OCI-LY1 (cell line): Measurements from ENCODE around the gene TRPM2.

Experiments used
- H2AFZ ChIP-seq: fragments of 200-600 bp; sonication (generic), shearing (Covaris generic); 2 replicates; pipeline ENCODE4 v1.6.0; 2014; ENCODE audit warnings: antibody characterized with exemption, mild to moderate bottlenecking, low read length
- H3F3A ChIP-seq: fragments of 200-600 bp; sonication (generic), shearing (Covaris generic); 2 replicates; pipeline ENCODE4 v1.6.0; 2014; ENCODE audit warnings: mild to moderate bottlenecking, antibody characterized with exemption, low read length, moderate library complexity; ENCODE audit not compliant: insufficient read depth
- H3K27ac ChIP-seq: fragments of 200-600 bp; sonication (generic); 2 replicates; pipeline ENCODE4 v1.5.1; 2014; ENCODE audit warnings: low read length, mixed run types, mild to moderate bottlenecking, low read depth; ENCODE audit not compliant: poor library complexity, severe bottlenecking
- H3K27me3 ChIP-seq: fragments of 200-600 bp; sonication (generic); 2 replicates; pipeline ENCODE4 v1.6.0; 2014; ENCODE audit warnings: antibody characterized with exemption, mild to moderate bottlenecking, low read length, moderate library complexity; ENCODE audit not compliant: insufficient read depth
- H3K36me3 ChIP-seq: fragments of 200-600 bp; sonication (generic); 2 replicates; pipeline ENCODE4 v1.6.1; 2014; ENCODE audit warnings: mild to moderate bottlenecking, antibody characterized with exemption, low read length, moderate library complexity, mixed read lengths; ENCODE audit not compliant: insufficient read depth
- H3K4me1 ChIP-seq: fragments of 200-600 bp; sonication (generic); 2 replicates; pipeline ENCODE4 v1.5.1; 2014; ENCODE audit warnings: mild to moderate bottlenecking, low read length, moderate library complexity; ENCODE audit not compliant: insufficient read depth, severe bottlenecking
- H3K4me2 ChIP-seq: fragments of 200-600 bp; sonication (generic), shearing (Covaris generic); 2 replicates; pipeline ENCODE4 v1.6.1; 2014; ENCODE audit warnings: low read length
- H3K4me3 ChIP-seq: fragments of 200-600 bp; sonication (generic); 2 replicates; pipeline ENCODE4 v1.5.1; 2014; ENCODE audit warnings: low read length, low read depth, mild to moderate bottlenecking, mixed read lengths; ENCODE audit not compliant: poor library complexity, severe bottlenecking
- H3K79me2 ChIP-seq: fragments of 200-600 bp; shearing (Covaris generic); 2 replicates; pipeline ENCODE4 v1.6.1; 2016; ENCODE audit warnings: mixed run types, low read length, mixed read lengths; ENCODE audit not compliant: insufficient read depth
- H3K9ac ChIP-seq: fragments of 200-600 bp; sonication (generic), shearing (Covaris generic); 2 replicates; pipeline ENCODE4 v1.6.1; 2014; ENCODE audit warnings: mild to moderate bottlenecking, low read length, mixed read lengths
- H3K9me2 ChIP-seq: fragments of 200-600 bp; sonication (generic), shearing (Covaris generic); 2 replicates; pipeline ENCODE4 v1.6.1; 2014; ENCODE audit warnings: low read depth, mild to moderate bottlenecking, low read length, mixed read lengths
- H3K9me3 ChIP-seq: fragments of 200-600 bp; shearing (Covaris generic); 2 replicates; pipeline ENCODE4 v1.6.1; 2014; ENCODE audit warnings: low read length, mixed read lengths
- H4K20me1 ChIP-seq: fragments of 200-600 bp; sonication (generic), shearing (Covaris generic); 2 replicates; pipeline ENCODE4 v1.6.0; 2016; ENCODE audit warnings: mild to moderate bottlenecking, low read length; ENCODE audit not compliant: insufficient read depth
- EZH2 ChIP-seq: fragments of 200-600 bp; sonication (generic), shearing (Covaris generic); IDR thresholded peaks from 2 replicates; pipeline ENCODE4 v1.8.0; 2017; ENCODE audit warnings: borderline replicate concordance, mixed run types, mild to moderate bottlenecking, antibody characterized with exemption, low read length, moderate library complexity, mixed read lengths
- TF ChIP-seq, protein P1 (sequence below): fragments of 200-600 bp; sonication (generic), shearing (Covaris generic); IDR thresholded peaks from 2 replicates; pipeline ENCODE4 v1.5.1; 2017; ENCODE audit warnings: mild to moderate bottlenecking, antibody characterized with exemption, low read length, moderate library complexity, mixed read lengths

The TRPM2 gene

DNA sequence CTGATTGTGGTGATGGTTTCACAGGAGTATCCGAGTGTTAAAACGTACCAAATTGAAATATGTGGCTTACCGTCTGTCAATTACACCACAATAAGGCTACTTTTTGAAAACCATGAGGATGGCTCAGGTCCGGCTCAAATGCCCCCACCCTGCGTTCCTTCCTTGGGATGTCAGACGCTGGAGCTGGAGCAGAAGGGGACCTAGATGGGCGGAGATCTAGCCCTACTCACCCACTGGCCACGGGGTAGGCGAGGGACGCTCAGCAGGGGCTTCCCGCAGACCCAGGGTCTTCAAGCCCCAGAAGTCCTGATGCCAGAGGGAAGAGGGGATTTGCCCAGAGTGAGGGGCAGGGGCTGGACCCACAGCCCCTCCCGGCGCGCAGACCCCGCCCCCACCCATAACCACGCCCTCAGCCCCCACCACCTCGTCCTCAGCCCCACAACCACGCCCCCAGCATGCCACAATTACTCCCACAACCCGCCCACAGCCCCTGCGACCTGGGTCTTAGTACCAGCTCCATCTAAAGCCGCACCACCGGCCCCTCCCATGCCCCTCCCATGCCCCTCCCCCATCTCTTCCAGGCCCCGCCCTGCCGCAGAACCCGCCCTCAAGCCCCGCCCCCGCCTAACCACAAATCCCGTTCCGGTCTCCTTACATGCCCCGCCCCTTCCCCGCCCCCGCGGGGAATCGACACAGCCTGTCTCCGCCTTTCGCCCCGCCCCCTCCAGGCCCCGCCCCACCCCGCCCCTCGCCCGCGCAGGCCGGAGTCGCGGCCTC lies 101.5 kb downstream of the TRPM2 start, which contains the start of gene LRRC3:
LRRC3 (plus strand) TSS at position 764 of the 777 bp plus-strand sequence. CDS start 1,135 bp downstream, outside the sequence.
- no peak for TF ChIP-seq EZH2
- TF ChIP-seq, protein P1, sequence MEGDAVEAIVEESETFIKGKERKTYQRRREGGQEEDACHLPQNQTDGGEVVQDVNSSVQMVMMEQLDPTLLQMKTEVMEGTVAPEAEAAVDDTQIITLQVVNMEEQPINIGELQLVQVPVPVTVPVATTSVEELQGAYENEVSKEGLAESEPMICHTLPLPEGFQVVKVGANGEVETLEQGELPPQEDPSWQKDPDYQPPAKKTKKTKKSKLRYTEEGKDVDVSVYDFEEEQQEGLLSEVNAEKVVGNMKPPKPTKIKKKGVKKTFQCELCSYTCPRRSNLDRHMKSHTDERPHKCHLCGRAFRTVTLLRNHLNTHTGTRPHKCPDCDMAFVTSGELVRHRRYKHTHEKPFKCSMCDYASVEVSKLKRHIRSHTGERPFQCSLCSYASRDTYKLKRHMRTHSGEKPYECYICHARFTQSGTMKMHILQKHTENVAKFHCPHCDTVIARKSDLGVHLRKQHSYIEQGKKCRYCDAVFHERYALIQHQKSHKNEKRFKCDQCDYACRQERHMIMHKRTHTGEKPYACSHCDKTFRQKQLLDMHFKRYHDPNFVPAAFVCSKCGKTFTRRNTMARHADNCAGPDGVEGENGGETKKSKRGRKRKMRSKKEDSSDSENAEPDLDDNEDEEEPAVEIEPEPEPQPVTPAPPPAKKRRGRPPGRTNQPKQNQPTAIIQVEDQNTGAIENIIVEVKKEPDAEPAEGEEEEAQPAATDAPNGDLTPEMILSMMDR = no peak
- H3K4me2 ChIP-seq = no peak within 1 kb of the TSS
- H3K36me3 ChIP-seq = no peaks in the 10 kb centered on the region
- H3F3A ChIP-seq = no peaks in the 10 kb centered on the region
- H3K79me2 ChIP-seq = no peaks in the 10 kb centered on the region
- no peak within 1 kb of the TSS for H3K4me3 ChIP-seq
- H2AFZ ChIP-seq = no peak within 1 kb of the TSS
- no peaks in the 10 kb centered on the region for H3K4me1 ChIP-seq
- 0 out of 2 replicates have a peak, but pooled peaks cover 8% of the 10 kb centered on the region for H3K27me3 ChIP-seq
- H3K9me2 ChIP-seq = no peaks in the 10 kb centered on the region
- H3K9ac ChIP-seq = no peak within 1 kb of the TSS
- no peaks in the 10 kb centered on the region for H4K20me1 ChIP-seq
- H3K27ac ChIP-seq = no peak within 1 kb of the TSS
- H3K9me3 ChIP-seq = peaks cover 6% of the 10 kb centered on the region; the same call in 1 of the 2 replicates

GRCh38 chr21:44455524-44456213 lies 102.2 kb downstream of the TRPM2 start:
- no peak overlapping the region for H3K4me2 ChIP-seq
- no peak overlapping the region for H3K4me3 ChIP-seq
- no peaks in the 10 kb centered on the region for H3K9me2 ChIP-seq
- H3K27me3 ChIP-seq = 0 out of 2 replicates have a peak, but pooled peaks cover 8% of the 10 kb centered on the region
- no peak overlapping the region for H2AFZ ChIP-seq
- H3K9ac ChIP-seq = no peak overlapping the region
- H3K36me3 ChIP-seq = no peaks in the 10 kb centered on the region
- H3K27ac ChIP-seq = no peak overlapping the region
- H3K4me1 ChIP-seq = no peaks in the 10 kb centered on the region
- H3F3A ChIP-seq = no peaks in the 10 kb centered on the region
- no peaks in the 10 kb centered on the region for H4K20me1 ChIP-seq
- H3K9me3 ChIP-seq = peaks cover 6% of the 10 kb centered on the region; the same call in 1 of the 2 replicates
- H3K79me2 ChIP-seq = no peaks in the 10 kb centered on the region
- TF ChIP-seq, protein P1 = no peak
- no peak for TF ChIP-seq EZH2

GRCh38 chr21:44456214-44456914 lies 102.9 kb downstream of the TRPM2 start:
- H3K4me2 ChIP-seq = no peak overlapping the region
- H3K9ac ChIP-seq = no peak overlapping the region
- H3K4me3 ChIP-seq = no peak overlapping the region
- H2AFZ ChIP-seq = no peak overlapping the region
- no peaks in the 10 kb centered on the region for H4K20me1 ChIP-seq
- H3K27ac ChIP-seq = no peak overlapping the region
- no peaks in the 10 kb centered on the region for H3K79me2 ChIP-seq
- no peaks in the 10 kb centered on the region for H3K9me2 ChIP-seq
- TF ChIP-seq, protein P1 = no peak
- no peak for TF ChIP-seq EZH2
- H3K9me3 ChIP-seq = peaks cover 6% of the 10 kb centered on the region; the same call in 1 of the 2 replicates
- H3K36me3 ChIP-seq = no peaks in the 10 kb centered on the region
- H3K4me1 ChIP-seq = no peaks in the 10 kb centered on the region
- H3F3A ChIP-seq = no peaks in the 10 kb centered on the region
- H3K27me3 ChIP-seq = 0 out of 2 replicates have a peak, but pooled peaks cover 8% of the 10 kb centered on the region
